Activated CD8-positive, alpha-beta T cell treated with anti-CD3 and anti-CD28 coated beads, Interleukin-2, amount 10 ng/mL, durations not matched to agents 7 days and 5 days (primary cell): ENCODE data around the gene PTPN5. TPM values are rescaled to one million over a fixed set of nuclear protein-coding genes. Genes with fewer than 3 reads are reported as not detected.
A peak's percentile ranks its signal among the peaks of the same experiment; 100 is the strongest.

Experiments used
- ATAC-seq: fragments of 150-1000 bp; cut with Tn5 transposase; one replicate; pipeline ENCODE4 v1.10.0; 2021; ENCODE audit warnings: moderate library complexity
- CTCF ChIA-PET: fragments of 350-600 bp; sonication (Branson Sonifier 250); formaldehyde crosslinking; loops from one replicate; lab custom pipeline; 2021; ENCODE audit warnings: antibody characterized with exemption; lab: Charles Lee
- POLR2A ChIA-PET: fragments of 350-600 bp; sonication (Branson Sonifier 250); formaldehyde crosslinking; loops from one replicate; lab custom pipeline; 2021; ENCODE audit warnings: antibody characterized with exemption; lab: Charles Lee
- DNase-seq: peaks from one replicate; pipeline ENCODE4 v3.0.0-alpha.2; 2020
- H3K27ac Mint-ChIP-seq: one replicate; pipeline ENCODE4 v1.8.0; 2021; ENCODE audit warnings: mild to moderate bottlenecking, mixed read lengths
- H3K27me3 Mint-ChIP-seq: one replicate; pipeline ENCODE4 v1.8.0; 2021; ENCODE audit warnings: low read depth, mixed read lengths
- H3K36me3 Mint-ChIP-seq: one replicate; pipeline ENCODE4 v1.8.0; 2021; ENCODE audit warnings: low read depth, mixed read lengths
- H3K4me1 Mint-ChIP-seq: one replicate; pipeline ENCODE4 v1.8.0; 2021; ENCODE audit warnings: low read depth, mixed read lengths
- H3K4me3 Mint-ChIP-seq: one replicate; pipeline ENCODE4 v1.8.0; 2021; ENCODE audit warnings: mild to moderate bottlenecking, mixed read lengths
- H3K9me3 Mint-ChIP-seq: one replicate; pipeline ENCODE4 v1.8.0; 2022; ENCODE audit warnings: mixed read lengths; ENCODE audit not compliant: insufficient read depth
- total RNA-seq, 2 experiments: library from RNA; stranded (reverse); gene quantifications; one replicate each; pipeline ENCODE4 v1.2.3, GENCODE V29; 2021

The PTPN5 gene
- total RNA-seq, 2 experiments from 2014 or later, result not detected

DNA sequence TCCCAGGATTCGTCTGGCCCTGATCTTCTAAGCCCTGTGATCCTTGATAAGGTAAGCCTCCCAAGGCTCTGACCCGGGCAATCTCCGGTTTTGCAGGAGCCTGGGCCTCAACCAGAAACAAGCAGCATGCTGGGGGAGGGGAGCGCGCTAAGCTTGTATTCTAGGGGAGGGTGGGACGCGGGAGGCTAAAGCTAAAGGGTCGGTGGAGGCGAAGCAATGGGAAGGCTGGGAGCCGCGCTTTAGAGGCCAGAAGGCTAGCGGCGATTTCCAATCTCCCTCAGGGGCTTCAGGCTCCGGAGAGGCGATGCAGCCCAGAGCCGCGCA is 753 bp downstream of the PTPN5 start:
- Mint-ChIP-seq H3K9me3 (no peaks in the 10 kb centered on the region), H3K27ac (no peak overlapping the region), H3K27me3 (peaks cover 68% of the 10 kb centered on the region), H3K36me3 (no peaks in the 10 kb centered on the region), H3K4me1 (no peaks in the 10 kb centered on the region), H3K4me3 (no peak overlapping the region)
- ChIA-PET CTCF (interaction anchor here (1.5 kb wide), 1 partner anchor 12 kb away, joined by 3 read pairs; no protein-coding TSS in a partner anchor), POLR2A (interaction anchor here (0.6 kb wide), 1 partner anchor 1409 kb away, joined by 3 read pairs; no protein-coding TSS in a partner anchor)
- ATAC-seq, result no peak
- DNase-seq, result no peak

DNA sequence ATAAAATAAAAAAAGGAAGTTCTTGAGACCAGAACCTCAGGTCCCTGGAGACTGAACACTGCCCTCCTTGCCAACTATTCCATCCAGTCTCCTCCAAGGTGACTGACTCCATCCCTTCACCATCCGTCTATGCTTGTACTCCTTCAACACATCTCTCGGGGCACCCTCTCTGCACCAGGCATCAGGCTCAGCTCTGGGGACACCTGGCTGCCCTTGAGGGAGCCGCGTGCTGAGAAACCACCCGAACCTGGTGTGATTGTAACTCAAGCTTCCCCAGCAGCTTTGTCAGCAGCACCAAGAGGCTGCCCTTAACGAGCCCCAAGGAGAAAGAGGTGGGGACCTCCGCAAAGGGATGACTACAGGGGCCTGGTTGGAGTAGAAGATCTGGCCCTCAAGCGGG is 1.7 kb downstream of the PTPN5 start:
- H3K27me3 Mint-ChIP-seq, result peaks cover 67% of the 10 kb centered on the region
- DNase-seq, result no peak
- H3K9me3 Mint-ChIP-seq, result no peaks in the 10 kb centered on the region
- H3K4me3 Mint-ChIP-seq, result no peak overlapping the region
- POLR2A ChIA-PET, result no interaction called here
- CTCF ChIA-PET, result interaction anchor here (1.5 kb wide), 1 partner anchor 13 kb away, joined by 3 read pairs; no protein-coding TSS in a partner anchor
- no peak for ATAC-seq
- no peak overlapping the region for H3K27ac Mint-ChIP-seq
- no peaks in the 10 kb centered on the region for H3K4me1 Mint-ChIP-seq
- no peaks in the 10 kb centered on the region for H3K36me3 Mint-ChIP-seq

GRCh38 chr11:18785411-18785810 is 6.2 kb downstream of the PTPN5 start:
- ATAC-seq (no peak), DNase-seq (no peak)
- Mint-ChIP-seq H3K36me3 (no peaks in the 10 kb centered on the region), H3K27me3 (peaks cover 42% of the 10 kb centered on the region), H3K9me3 (no peaks in the 10 kb centered on the region), H3K27ac (no peak overlapping the region), H3K4me3 (no peak overlapping the region), H3K4me1 (peaks cover 1% of the 10 kb centered on the region)
- CTCF ChIA-PET, result no interaction called here
- POLR2A ChIA-PET, result no interaction called here

DNA sequence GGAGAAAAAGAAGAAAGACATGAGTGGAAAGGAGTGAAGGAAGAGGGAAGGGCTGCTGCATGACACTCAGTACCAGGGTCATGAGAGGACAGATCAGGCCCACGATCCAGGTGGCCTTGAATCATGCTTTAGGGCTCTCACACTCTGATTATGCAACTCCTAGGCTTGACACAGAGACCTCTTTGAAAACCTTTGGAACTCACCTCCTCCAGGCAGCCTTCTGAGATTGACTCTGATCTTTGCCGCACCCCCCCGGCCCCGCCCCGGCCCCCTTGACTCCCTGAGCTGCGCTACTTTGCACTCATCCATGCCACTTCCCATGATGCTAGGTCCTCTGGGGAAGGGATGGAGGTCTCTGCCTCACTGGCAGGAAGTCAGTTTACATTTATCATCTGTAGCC is 10.7 kb downstream of the PTPN5 start:
- DNase-seq (no peak), ATAC-seq (no peak)
- Mint-ChIP-seq H3K4me3 (no peak overlapping the region), H3K36me3 (peaks cover 4% of the 10 kb centered on the region), H3K9me3 (peaks cover 5% of the 10 kb centered on the region), H3K27ac (no peak overlapping the region), H3K4me1 (peaks cover 19% of the 10 kb centered on the region), H3K27me3 (peaks cover 8% of the 10 kb centered on the region)
- POLR2A ChIA-PET, result no interaction called here
- CTCF ChIA-PET, result interaction anchor here (0.6 kb wide), 1 partner anchor 16 kb away, joined by 3 read pairs; no protein-coding TSS in a partner anchor

- Mint-ChIP-seq H3K4me3 (no peak overlapping the region), H3K9me3 (peaks cover 5% of the 10 kb centered on the region), H3K27me3 (peaks cover 6% of the 10 kb centered on the region), H3K36me3 (peaks cover 4% of the 10 kb centered on the region), H3K4me1 (peaks cover 19% of the 10 kb centered on the region), H3K27ac (peak overlapping the region; percentile 0)
- CTCF ChIA-PET, result interaction anchor here (1.2 kb wide), 1 partner anchor 16 kb away, joined by 5 read pairs; no protein-coding TSS in a partner anchor
- DNase-seq, result no peak
- no peak for ATAC-seq
- POLR2A ChIA-PET, result no interaction called here
These were observed 11.3 kb downstream of the PTPN5 start for GRCh38 chr11:18780329-18780728.

DNA sequence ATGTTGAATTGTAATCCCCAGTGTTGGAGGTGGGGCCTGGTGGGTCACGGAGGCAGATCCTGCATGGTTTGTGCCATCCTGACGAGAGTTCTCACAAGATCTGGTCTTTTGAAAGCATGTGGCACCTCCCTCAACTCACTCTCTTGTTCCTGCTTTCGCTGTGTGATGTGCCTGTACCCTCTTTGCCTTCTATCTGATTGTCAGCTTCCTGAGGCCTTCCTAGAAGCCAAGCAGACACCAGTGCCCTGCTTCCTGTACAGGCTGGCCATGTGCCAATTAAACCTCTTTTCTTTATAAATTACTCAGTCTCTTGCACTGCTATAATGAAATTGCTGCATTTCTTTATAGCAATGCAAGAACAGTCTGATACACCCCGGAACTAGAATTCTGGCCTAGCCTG is 13.1 kb downstream of the PTPN5 start:
- ChIA-PET CTCF (interaction anchor here (0.9 to 5.3 kb wide), 5 partner anchors 12 to 21 kb away, joined by 3 to 30 read pairs (median 3); no protein-coding TSS in a partner anchor), POLR2A (no interaction called here)
- peaks cover 19% of the 10 kb centered on the region for H3K4me1 Mint-ChIP-seq
- DNase-seq (no peak), ATAC-seq (no peak)
- H3K4me3 Mint-ChIP-seq, result no peak overlapping the region
- H3K27me3 Mint-ChIP-seq, result no peaks in the 10 kb centered on the region
- H3K36me3 Mint-ChIP-seq, result peaks cover 4% of the 10 kb centered on the region
- peak overlapping the region; percentile 75 for H3K27ac Mint-ChIP-seq
- peaks cover 5% of the 10 kb centered on the region for H3K9me3 Mint-ChIP-seq

DNA sequence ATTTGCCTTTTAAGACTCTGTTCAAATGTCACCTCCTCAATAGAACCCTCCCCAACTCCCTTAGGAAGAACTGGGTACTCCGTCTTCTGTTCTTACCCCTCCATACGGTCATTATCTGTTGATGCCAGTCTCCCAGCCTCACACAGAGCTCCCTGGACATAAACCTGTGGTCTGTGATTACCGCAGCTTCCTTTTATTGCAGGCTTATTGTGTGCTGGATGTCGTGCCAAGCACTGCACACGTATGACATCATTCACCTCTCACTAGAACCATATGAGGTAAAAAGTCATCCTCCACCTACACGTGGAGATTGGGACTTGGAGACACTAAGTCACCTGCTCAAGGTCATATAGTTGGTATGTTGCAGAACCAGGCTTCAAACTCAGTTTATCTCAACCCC is 15.3 kb downstream of the PTPN5 start:
- DNase-seq (no peak), ATAC-seq (no peak)
- peaks cover 5% of the 10 kb centered on the region for H3K9me3 Mint-ChIP-seq
- H3K27ac Mint-ChIP-seq, result no peak overlapping the region
- H3K4me3 Mint-ChIP-seq, result no peak overlapping the region
- peaks cover 19% of the 10 kb centered on the region for H3K4me1 Mint-ChIP-seq
- H3K36me3 Mint-ChIP-seq, result peaks cover 4% of the 10 kb centered on the region
- H3K27me3 Mint-ChIP-seq, result peaks cover under 1% of the 10 kb centered on the region
- POLR2A ChIA-PET, result no interaction called here
- CTCF ChIA-PET, result interaction anchor here (1.1 to 5.3 kb wide), 9 partner anchors 11 to 250 kb away, joined by 3 to 30 read pairs (median 5); partner anchors contain the start of genes MISFA and TSG101

DNA sequence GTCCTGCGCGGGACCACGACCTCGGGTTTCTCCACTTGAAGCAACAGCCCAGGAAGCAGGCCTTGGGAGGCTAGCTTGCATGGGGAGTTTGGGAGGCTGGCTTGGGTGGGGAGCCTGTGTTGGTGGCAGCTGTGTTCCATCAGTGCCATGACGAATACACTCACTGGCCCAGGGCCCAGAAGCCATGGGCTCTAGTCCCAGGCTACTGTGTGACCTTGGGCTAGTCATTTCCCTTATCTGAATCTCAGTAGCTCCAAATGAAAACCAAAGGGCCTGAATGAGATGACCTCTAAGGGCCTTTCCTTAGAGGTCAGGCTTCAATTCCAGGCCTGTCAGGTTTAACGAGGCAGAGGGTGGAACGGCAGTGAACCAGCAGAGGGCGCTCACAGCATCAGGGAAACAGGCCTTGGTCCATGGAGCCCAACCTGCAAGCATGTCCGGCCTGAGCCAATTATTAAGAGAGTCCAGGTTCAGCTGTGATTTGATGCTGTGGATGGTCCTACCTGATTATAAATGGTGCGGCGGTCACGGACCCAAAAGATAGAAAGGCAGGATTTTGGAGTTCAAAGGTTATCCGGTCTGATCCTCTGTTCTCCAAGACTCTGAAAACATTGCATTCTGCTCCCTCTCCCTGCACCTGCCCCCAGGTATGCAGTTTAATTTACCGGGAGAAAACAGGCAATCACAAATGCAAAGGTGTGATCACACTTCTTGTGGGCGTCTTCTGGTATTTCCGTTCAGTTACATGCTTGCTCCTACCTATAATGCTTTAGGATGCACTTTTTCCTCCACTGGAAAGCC is 15.9 kb downstream of the PTPN5 start:
- Mint-ChIP-seq H3K36me3 (peaks cover 4% of the 10 kb centered on the region), H3K27me3 (peaks cover 3% of the 10 kb centered on the region), H3K9me3 (peaks cover 5% of the 10 kb centered on the region), H3K4me3 (no peak overlapping the region), H3K4me1 (peaks cover 19% of the 10 kb centered on the region), H3K27ac (no peak overlapping the region)
- DNase-seq (peak; percentile 78), ATAC-seq (peak; percentile 79)
- ChIA-PET CTCF (interaction anchor here (1.1 to 5.3 kb wide), 15 partner anchors 10 to 249 kb away, joined by 3 to 30 read pairs (median 4); partner anchors contain the start of genes MISFA and TSG101), POLR2A (no interaction called here)

GRCh38 chr11:18774801-18775200 is 16.8 kb downstream of the PTPN5 start:
- no peak for DNase-seq
- Mint-ChIP-seq H3K27ac (no peak overlapping the region), H3K9me3 (peaks cover 5% of the 10 kb centered on the region), H3K4me3 (no peak overlapping the region), H3K36me3 (peaks cover 4% of the 10 kb centered on the region), H3K27me3 (peaks cover 3% of the 10 kb centered on the region), H3K4me1 (peaks cover 18% of the 10 kb centered on the region)
- POLR2A ChIA-PET, result no interaction called here
- ATAC-seq, result no peak
- CTCF ChIA-PET, result interaction anchor here (1.1 to 5.3 kb wide), 12 partner anchors 9 to 248 kb away, joined by 3 to 30 read pairs (median 4); partner anchors contain the start of gene TSG101

DNA sequence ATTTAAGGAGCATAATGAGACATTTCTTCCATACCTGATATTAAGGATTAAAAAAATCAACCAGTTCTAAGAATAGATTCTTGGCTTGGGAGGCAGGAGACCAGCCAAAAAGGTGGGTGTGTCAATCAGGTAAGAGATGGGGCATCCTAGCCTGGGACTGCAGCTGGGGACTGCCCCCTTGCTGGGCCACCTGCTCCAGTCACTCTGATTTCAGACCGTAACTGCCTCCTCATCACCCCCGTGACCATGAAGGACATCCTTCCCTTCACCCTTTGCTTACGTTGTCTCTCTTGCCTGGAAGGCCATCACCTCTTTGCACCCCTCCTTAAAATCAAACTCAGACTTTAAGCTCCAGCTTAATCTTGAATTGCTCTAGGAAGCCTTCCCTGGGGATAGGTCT is 17.9 kb downstream of the PTPN5 start:
- peaks cover 3% of the 10 kb centered on the region for H3K27me3 Mint-ChIP-seq
- ATAC-seq (no peak), DNase-seq (no peak)
- H3K27ac Mint-ChIP-seq, result no peak overlapping the region
- H3K36me3 Mint-ChIP-seq, result peaks cover 4% of the 10 kb centered on the region
- peaks cover 24% of the 10 kb centered on the region for H3K4me1 Mint-ChIP-seq
- POLR2A ChIA-PET, result no interaction called here
- CTCF ChIA-PET, result interaction anchor here (1.4 to 5.3 kb wide), 3 partner anchors 8 to 29 kb away, joined by 4 to 30 read pairs (median 15); no protein-coding TSS in a partner anchor
- H3K9me3 Mint-ChIP-seq, result peaks cover 5% of the 10 kb centered on the region
- H3K4me3 Mint-ChIP-seq, result no peak overlapping the region

DNA sequence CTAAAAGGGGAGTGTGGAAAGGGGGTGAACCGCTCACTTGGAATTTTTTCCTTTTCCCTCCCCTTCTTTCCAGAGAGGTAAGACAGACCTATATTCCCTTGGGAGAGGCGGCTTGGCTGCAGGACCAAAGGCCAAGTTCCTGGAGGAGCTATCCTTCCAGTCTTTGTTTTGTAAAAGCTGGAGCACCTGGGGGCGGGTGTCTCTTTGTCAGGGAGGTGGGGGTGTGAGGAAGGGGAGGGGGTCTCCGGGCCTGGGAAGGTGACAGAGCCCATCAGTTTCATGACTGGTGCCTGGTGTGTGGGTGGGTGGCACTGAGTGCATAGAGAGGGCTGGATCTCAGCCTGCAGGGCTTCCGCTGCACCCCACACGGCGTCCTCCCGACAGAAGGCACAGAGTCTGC is 18.5 kb downstream of the PTPN5 start:
- ChIA-PET CTCF (interaction anchor here (5.3 kb wide), 1 partner anchor 7 kb away, joined by 30 read pairs; no protein-coding TSS in a partner anchor), POLR2A (no interaction called here)
- DNase-seq, result no peak
- Mint-ChIP-seq H3K9me3 (no peaks in the 10 kb centered on the region), H3K27me3 (peaks cover 3% of the 10 kb centered on the region), H3K27ac (peak overlapping the region; percentile 23), H3K36me3 (no peaks in the 10 kb centered on the region), H3K4me1 (peaks cover 24% of the 10 kb centered on the region), H3K4me3 (no peak overlapping the region)
- no peak for ATAC-seq

DNA sequence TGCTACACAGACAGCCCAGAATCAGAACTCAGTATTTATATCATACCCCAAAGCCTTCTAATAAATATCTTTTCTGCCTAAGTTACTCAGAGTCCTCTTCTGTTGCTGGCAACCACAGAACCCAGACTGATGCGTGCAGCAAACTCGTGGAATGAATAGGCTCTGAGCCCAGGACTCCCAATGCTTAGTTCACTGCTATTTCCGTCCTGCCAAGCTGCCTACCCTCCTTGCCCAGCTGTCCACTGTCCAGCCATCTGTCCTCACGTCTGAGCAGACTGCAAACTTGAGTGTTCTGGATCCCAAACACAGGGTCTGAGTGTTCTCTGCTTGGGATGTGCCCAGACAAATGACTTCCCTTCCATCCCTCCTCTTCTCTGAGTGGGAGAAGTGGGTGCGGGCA is 19.4 kb downstream of the PTPN5 start:
- Mint-ChIP-seq H3K27ac (no peak overlapping the region), H3K4me3 (no peak overlapping the region), H3K9me3 (no peaks in the 10 kb centered on the region), H3K4me1 (peaks cover 24% of the 10 kb centered on the region), H3K27me3 (peaks cover 9% of the 10 kb centered on the region), H3K36me3 (no peaks in the 10 kb centered on the region)
- ATAC-seq (no peak), DNase-seq (no peak)
- ChIA-PET CTCF (no interaction called here), POLR2A (no interaction called here)
